HepG2 (cell line): ENCODE measurements around the gene OAF. TPM values are rescaled to one million over a fixed set of nuclear protein-coding genes. Genes with fewer than 3 reads are reported as not detected.

Experiments used
- ATAC-seq: fragments of 200-7000 bp; cut with Tn5 transposase; 3 replicates; pipeline ENCODE4 v1.9.1; 2020; ENCODE audit warnings: mild to moderate bottlenecking, moderate library complexity
- BruUV-seq: library from RNA; stranded (reverse); fragments of 400-500 nt; replicated peaks from 2 replicates; lab custom pipeline; 2021; lab: Mats Ljungman, UMichigan
- CTCF ChIA-PET: fragments of 300-600 bp; formaldehyde crosslinking; extraction: SDS; loops from one replicate; lab custom pipeline; 2021; ENCODE audit warnings: low total read pairs, inconsistent platforms, low intra/inter-chr PET ratio; lab: Yijun Ruan, JAX
- POLR2A ChIA-PET: fragments of 350-600 bp; sonication (Branson Sonifier 250); formaldehyde crosslinking; loops from one replicate; lab custom pipeline; 2020; ENCODE audit warnings: antibody characterized with exemption, inconsistent platforms; lab: Yijun Ruan, JAX
- DNase-seq: peaks from one replicate; pipeline ENCODE4 v3.0.0-alpha.2; 2015; ENCODE audit warnings: low spot score
- FAIRE-seq: peaks from 3 replicates; lab custom pipeline; 2011; peaks lifted over from hg19 to GRCh38; lab: Jason Lieb, UNC
- H2AFZ ChIP-seq: one replicate; pipeline ENCODE4 v1.6.1; 2011; ENCODE audit warnings: low read length, inconsistent platforms
- H3K27ac ChIP-seq: fragments of 300-600 bp; 3 replicates; pipeline ENCODE4 v1.8.0; 2011; ENCODE audit warnings: mixed run types, mild to moderate bottlenecking, mixed read lengths, low read length, inconsistent platforms; ENCODE audit not compliant: insufficient read depth; ENCODE audit errors: extremely low read length
- H3K27me3 ChIP-seq, 2 experiments: fragments of 200-600 bp in 1 of 2; 2 replicates in 1 of 2; 3 replicates in 1 of 2; pipeline versions ENCODE4 v1.6.0 to v1.8.0; 2011; ENCODE audit warnings: low read length in 2 of 2, mild to moderate bottlenecking in 2 of 2, moderate library complexity in 2 of 2, inconsistent platforms in 1 of 2; ENCODE audit not compliant: insufficient read depth in 2 of 2, control insufficient read depth in 1 of 2
- H3K36me3 ChIP-seq, 2 experiments: fragments of 200-600 bp in 1 of 2; replicated peaks in 1 of 2; 2 replicates in 1 of 2; 3 replicates in 1 of 2; pipeline versions ENCODE4 v1.5.1 to v1.8.0; 2011; ENCODE audit warnings: low read length in 2 of 2, inconsistent platforms in 1 of 2; ENCODE audit not compliant: insufficient read depth in 2 of 2, control insufficient read depth in 1 of 2
- H3K4me1 ChIP-seq: 2 replicates; pipeline ENCODE4 v1.5.1; 2012; ENCODE audit warnings: low read length, inconsistent platforms; ENCODE audit not compliant: insufficient read depth
- H3K4me2 ChIP-seq: 2 replicates; pipeline ENCODE4 v1.6.0; 2011; ENCODE audit warnings: low read depth, low read length, inconsistent platforms
- H3K4me3 ChIP-seq, 3 experiments: fragments of 200-600 bp in 1 of 3; sonication (generic), shearing (Covaris generic) in 1 of 3; replicated peaks in 1 of 3; 2 replicates each; pipeline ENCODE4 v1.5.1; 2011 to 2016; ENCODE audit warnings: low read length in 3 of 3, inconsistent platforms in 2 of 3, low read depth in 2 of 3, mild to moderate bottlenecking in 2 of 3, control low read depth in 1 of 3, mixed read lengths in 1 of 3; ENCODE audit not compliant: insufficient read depth in 1 of 3
- H3K79me2 ChIP-seq: one replicate; pipeline ENCODE4 v1.6.1; 2011; ENCODE audit warnings: low read length, inconsistent platforms; ENCODE audit not compliant: insufficient read depth
- H3K9ac ChIP-seq: 2 replicates; pipeline ENCODE4 v1.6.0; 2011; ENCODE audit warnings: mild to moderate bottlenecking, low read depth, low read length, inconsistent platforms; ENCODE audit not compliant: insufficient read depth
- H3K9me3 ChIP-seq: 2 replicates; pipeline ENCODE4 v1.5.1; 2012; ENCODE audit warnings: mild to moderate bottlenecking, low read length
- H4K20me1 ChIP-seq: 2 replicates; pipeline ENCODE4 v1.6.0; 2011; ENCODE audit warnings: inconsistent platforms, mild to moderate bottlenecking, low read length, moderate library complexity; ENCODE audit not compliant: insufficient read depth
- ARID2 ChIP-seq: sonication (generic); formaldehyde crosslinking; IDR thresholded peaks from 2 replicates; pipeline ENCODE4 v1.8.1; 2022; ENCODE audit warnings: mild to moderate bottlenecking, missing genetic modification reagents, borderline replicate concordance
- E2F5 ChIP-seq: sonication (generic); formaldehyde crosslinking; conservative IDR thresholded peaks from 2 replicates; pipeline ENCODE4 v1.4.0; 2020; ENCODE audit warnings: missing genetic modification reagents
- HMG20A ChIP-seq: IDR thresholded peaks from 2 replicates; pipeline ENCODE4 v1.6.1; 2016; ENCODE audit warnings: borderline replicate concordance
- IKZF5 ChIP-seq: IDR thresholded peaks from 2 replicates; pipeline ENCODE4 v1.6.1; 2018; ENCODE audit warnings: missing genetic modification reagents, mild to moderate bottlenecking, missing compliant biosample characterization
- MIER3 ChIP-seq: IDR thresholded peaks from 2 replicates; pipeline ENCODE4 v1.6.1; 2016; ENCODE audit warnings: missing compliant biosample characterization, borderline replicate concordance
- PHB2 ChIP-seq: fragments of 450-650 bp; IDR thresholded peaks from 2 replicates; pipeline ENCODE4 v1.6.1; 2018; ENCODE audit not compliant: partially characterized antibody
- RAD51 ChIP-seq: fragments of 450-650 bp; IDR thresholded peaks from 2 replicates; pipeline ENCODE4 v1.6.1; 2016; ENCODE audit warnings: borderline replicate concordance
- SNAI1 ChIP-seq: sonication (generic); formaldehyde crosslinking; IDR thresholded peaks from 2 replicates; pipeline ENCODE4 v1.5.0; 2020; ENCODE audit warnings: mild to moderate bottlenecking, missing genetic modification reagents, borderline replicate concordance
- ZBTB3 ChIP-seq: sonication (generic); formaldehyde crosslinking; IDR thresholded peaks from 2 replicates; pipeline ENCODE4 v1.4.0; 2020; ENCODE audit warnings: low read depth, mild to moderate bottlenecking, moderate library complexity, missing genetic modification reagents, borderline replicate concordance
- ZNF564 ChIP-seq: sonication (generic); formaldehyde crosslinking; IDR thresholded peaks from 2 replicates; pipeline ENCODE4 v1.8.1; 2023; ENCODE audit warnings: mild to moderate bottlenecking, missing genetic modification reagents
- ZNF589 ChIP-seq: sonication (generic); formaldehyde crosslinking; conservative IDR thresholded peaks from 2 replicates; pipeline ENCODE4 v1.8.0; 2022; ENCODE audit warnings: mild to moderate bottlenecking, moderate library complexity, missing genetic modification reagents
- ZSCAN25 ChIP-seq: sonication (generic); formaldehyde crosslinking; IDR thresholded peaks from 2 replicates; pipeline ENCODE4 v1.8.0; 2022; ENCODE audit warnings: mild to moderate bottlenecking, missing genetic modification reagents
- WGBS: methylation state at CpG from one replicate; pipeline ENCODE4 v1.1.6; 2017; ENCODE audit warnings: low lambda C conversion rate; 5-methylcytosine and 5-hydroxymethylcytosine counted together
- in situ Hi-C: cut with HindIII; loops from 2 replicates; pipeline ENCODE4 v1.10.0; 2017; ENCODE audit warnings: low pct_unique_long_range_greater_than_20kb; ENCODE audit not compliant: extremely low pct_ligation_motif_present
- intact Hi-C: fragments of 100-400 bp; cut with micrococcal nuclease; formaldehyde crosslinking; loops from one replicate; pipeline ENCODE4 v1.10.0; 2022; ENCODE audit not compliant: unreplicated experiment
- polyA plus RNA-seq, 8 experiments: library from polyadenylated mRNA; depleted of rRNA in 3 of 8; stranded (reverse) in 7 of 8; unstranded in 1 of 8; fragments of >200 nt; fragmentation: Illumina TruSeq in 4 of 8; extraction: Trizol in 4 of 8; gene quantifications; 2 replicates each; pipeline versions ENCODE4 v1.2.1 to v1.2.3, GENCODE V29; 2011 to 2016; ENCODE audit warnings: low read depth in 4 of 8, missing spikeins in 1 of 8, mixed read lengths in 1 of 8; ENCODE audit not compliant: insufficient read depth in 1 of 8
- total RNA-seq, 5 experiments: library from RNA; depleted of rRNA; stranded (reverse); fragments of >200 nt; fragmentation: Illumina TruSeq; extraction: Trizol; gene quantifications; 2 replicates each; pipeline ENCODE4 v1.2.3, GENCODE V29; 2016; ENCODE audit warnings: low read depth in 1 of 5
- TF ChIP-seq, protein P1 (sequence below): sonication (generic); formaldehyde crosslinking; IDR thresholded peaks from 2 replicates; pipeline ENCODE4 v1.5.0; 2020; ENCODE audit warnings: missing genetic modification reagents
- TF ChIP-seq, protein P2 (sequence below): sonication (generic); formaldehyde crosslinking; IDR thresholded peaks from 2 replicates; pipeline ENCODE4 v1.8.0; 2022; ENCODE audit warnings: mild to moderate bottlenecking, missing genetic modification reagents, borderline replicate concordance
- TF ChIP-seq, protein P3 (sequence below): sonication (generic); formaldehyde crosslinking; IDR thresholded peaks from 2 replicates; pipeline ENCODE4 v1.4.0; 2020; ENCODE audit warnings: mild to moderate bottlenecking, missing genetic modification reagents

OAF gene
- total and polyA plus RNA-seq, 2 of the 13 experiments (the other 11 are each of a cell fraction or from before 2014, with no cell fraction given), result 63.7 to 94.6 TPM

DNA sequence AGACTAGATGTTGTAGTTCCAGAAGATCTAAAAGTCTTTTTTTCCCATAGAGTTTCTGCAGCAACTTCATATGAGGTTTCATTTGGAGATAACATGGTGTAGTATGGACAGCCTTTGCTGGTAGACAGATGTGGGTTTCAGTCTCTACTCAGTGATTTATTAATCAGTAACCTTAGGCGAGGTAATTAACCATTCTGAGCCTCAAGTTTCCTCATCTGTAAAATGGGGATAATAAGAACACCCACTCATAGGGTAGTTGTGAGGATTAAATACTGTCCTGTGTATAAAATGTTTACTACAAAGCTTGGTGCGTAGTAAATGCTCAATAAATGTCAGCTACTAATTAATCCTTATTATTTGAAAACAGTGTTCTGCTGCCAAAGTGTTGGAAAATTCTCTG, 45.9 kb downstream of the OAF start:
- no peak overlapping the region for H3K27ac ChIP-seq
- no peaks in the 10 kb centered on the region for H4K20me1 ChIP-seq
- TF ChIP-seq MIER3 (CRISPR knock-in tag) (no peak), ZSCAN25 (CRISPR knock-in tag) (no peak), SNAI1 (CRISPR knock-in tag) (no peak), ZNF564 (CRISPR knock-in tag) (no peak), ARID2 (CRISPR knock-in tag) (no peak), PHB2 (no peak), IKZF5 (CRISPR knock-in tag) (no peak), HMG20A (CRISPR knock-in tag) (no peak), E2F5 (CRISPR knock-in tag) (no peak), ZNF589 (no peak), RAD51 (no peak), ZBTB3 (CRISPR knock-in tag) (no peak)
- TF ChIP-seq, protein P1, sequence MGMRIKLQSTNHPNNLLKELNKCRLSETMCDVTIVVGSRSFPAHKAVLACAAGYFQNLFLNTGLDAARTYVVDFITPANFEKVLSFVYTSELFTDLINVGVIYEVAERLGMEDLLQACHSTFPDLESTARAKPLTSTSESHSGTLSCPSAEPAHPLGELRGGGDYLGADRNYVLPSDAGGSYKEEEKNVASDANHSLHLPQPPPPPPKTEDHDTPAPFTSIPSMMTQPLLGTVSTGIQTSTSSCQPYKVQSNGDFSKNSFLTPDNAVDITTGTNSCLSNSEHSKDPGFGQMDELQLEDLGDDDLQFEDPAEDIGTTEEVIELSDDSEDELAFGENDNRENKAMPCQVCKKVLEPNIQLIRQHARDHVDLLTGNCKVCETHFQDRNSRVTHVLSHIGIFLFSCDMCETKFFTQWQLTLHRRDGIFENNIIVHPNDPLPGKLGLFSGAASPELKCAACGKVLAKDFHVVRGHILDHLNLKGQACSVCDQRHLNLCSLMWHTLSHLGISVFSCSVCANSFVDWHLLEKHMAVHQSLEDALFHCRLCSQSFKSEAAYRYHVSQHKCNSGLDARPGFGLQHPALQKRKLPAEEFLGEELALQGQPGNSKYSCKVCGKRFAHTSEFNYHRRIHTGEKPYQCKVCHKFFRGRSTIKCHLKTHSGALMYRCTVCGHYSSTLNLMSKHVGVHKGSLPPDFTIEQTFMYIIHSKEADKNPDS (CRISPR knock-in tag), result no peak
- TF ChIP-seq, protein P2, sequence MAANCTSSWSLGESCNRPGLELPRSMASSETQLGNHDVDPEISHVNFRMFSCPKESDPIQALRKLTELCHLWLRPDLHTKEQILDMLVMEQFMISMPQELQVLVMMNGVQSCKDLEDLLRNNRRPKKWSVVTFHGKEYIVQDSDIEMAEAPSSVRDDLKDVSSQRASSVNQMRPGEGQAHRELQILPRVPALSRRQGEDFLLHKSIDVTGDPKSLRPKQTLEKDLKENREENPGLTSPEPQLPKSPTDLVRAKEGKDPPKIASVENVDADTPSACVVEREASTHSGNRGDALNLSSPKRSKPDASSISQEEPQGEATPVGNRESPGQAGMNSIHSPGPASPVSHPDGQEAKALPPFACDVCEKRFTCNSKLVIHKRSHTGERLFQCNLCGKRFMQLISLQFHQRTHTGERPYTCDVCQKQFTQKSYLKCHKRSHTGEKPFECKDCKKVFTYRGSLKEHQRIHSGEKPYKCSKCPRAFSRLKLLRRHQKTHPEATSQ (CRISPR knock-in tag), result no peak
- TF ChIP-seq, protein P3, sequence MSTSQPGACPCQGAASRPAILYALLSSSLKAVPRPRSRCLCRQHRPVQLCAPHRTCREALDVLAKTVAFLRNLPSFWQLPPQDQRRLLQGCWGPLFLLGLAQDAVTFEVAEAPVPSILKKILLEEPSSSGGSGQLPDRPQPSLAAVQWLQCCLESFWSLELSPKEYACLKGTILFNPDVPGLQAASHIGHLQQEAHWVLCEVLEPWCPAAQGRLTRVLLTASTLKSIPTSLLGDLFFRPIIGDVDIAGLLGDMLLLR (CRISPR knock-in tag), result no peak
- ATAC-seq (no peak), DNase-seq (no peak), FAIRE-seq (no peak)
- H3K9ac ChIP-seq, result no peak overlapping the region
- no peaks in the 10 kb centered on the region for H3K79me2 ChIP-seq
- H2AFZ ChIP-seq, result no peak overlapping the region
- no peaks in the 10 kb centered on the region for H3K36me3 ChIP-seq
- H3K4me3 ChIP-seq, result no peak overlapping the region
- intact Hi-C loops (no loop called here), in situ Hi-C loops (no loop called here)
- H3K4me1 ChIP-seq, result no peaks in the 10 kb centered on the region
- 29% methylated on average over 2 of the region's 2 CpGs for WGBS
- ChIA-PET CTCF (no interaction called here), POLR2A (no interaction called here)
- no TSS peak for BruUV-seq
- peaks cover 4 to 78% of the 10 kb centered on the region in 2 experiments for H3K27me3 ChIP-seq
- H3K4me2 ChIP-seq, result no peak overlapping the region
- H3K9me3 ChIP-seq, result no peaks in the 10 kb centered on the region
